WTC11 (cell line): ENCODE data around the gene CMPK2. TPM values are rescaled to one million over a fixed set of nuclear protein-coding genes. Genes with fewer than 3 reads are reported as not detected.

ENCODE experiments used
- ATAC-seq: fragments of 200-7000 bp; cut with Tn5 transposase; 2 replicates; pipeline ENCODE4 v1.10.0; 2021; ENCODE audit warnings: mild to moderate bottlenecking, moderate library complexity
- CTCF ChIA-PET: fragments of 300-600 bp; sonication (Branson Sonifier 250); formaldehyde crosslinking; loops from one replicate; lab custom pipeline; 2021; ENCODE audit warnings: antibody characterized with exemption; lab: Charles Lee
- POLR2A ChIA-PET: fragments of 350-600 bp; sonication (Branson Sonifier 250); formaldehyde crosslinking; loops from one replicate; lab custom pipeline; 2021; ENCODE audit warnings: antibody characterized with exemption; lab: Charles Lee
- DNase-seq: peaks from one replicate; pipeline ENCODE4 v3.0.0; 2021; ENCODE audit warnings: low spot score
- H3K27ac Mint-ChIP-seq: 2 replicates; pipeline ENCODE4 v1.8.0; 2021; ENCODE audit warnings: mixed read lengths
- H3K27me3 Mint-ChIP-seq: 2 replicates; pipeline ENCODE4 v1.8.0; 2021; ENCODE audit warnings: low read depth, mild to moderate bottlenecking, moderate library complexity, mixed read lengths
- H3K36me3 Mint-ChIP-seq: 2 replicates; pipeline ENCODE4 v1.8.0; 2021; ENCODE audit warnings: mixed read lengths
- H3K4me1 Mint-ChIP-seq: 2 replicates; pipeline ENCODE4 v1.8.0; 2022; ENCODE audit warnings: mixed read lengths
- H3K4me3 Mint-ChIP-seq: 2 replicates; pipeline ENCODE4 v1.8.0; 2021; ENCODE audit warnings: mild to moderate bottlenecking, moderate library complexity, mixed read lengths
- H3K9me3 Mint-ChIP-seq: 2 replicates; pipeline ENCODE4 v1.8.0; 2021; ENCODE audit warnings: mixed read lengths
- ATF2 ChIP-seq: sonication (generic); formaldehyde crosslinking; IDR thresholded peaks from 2 replicates; pipeline ENCODE4 v1.8.1; 2022; ENCODE audit warnings: low read depth, missing genetic modification reagents, borderline replicate concordance
- ATF3 ChIP-seq: sonication (generic); formaldehyde crosslinking; conservative IDR thresholded peaks from 2 replicates; pipeline ENCODE4 v1.8.1; 2022; ENCODE audit warnings: mild to moderate bottlenecking, missing genetic modification reagents
- E2F5 ChIP-seq: sonication (generic); formaldehyde crosslinking; IDR thresholded peaks from 2 replicates; pipeline ENCODE4 v1.8.1; 2022; ENCODE audit warnings: mild to moderate bottlenecking, moderate library complexity, missing genetic modification reagents
- FOXJ3 ChIP-seq: sonication (generic); formaldehyde crosslinking; IDR thresholded peaks from 2 replicates; pipeline ENCODE4 v1.9.0; 2021; ENCODE audit warnings: missing genetic modification reagents, mild to moderate bottlenecking, borderline replicate concordance
- FOXK1 ChIP-seq: sonication (generic); formaldehyde crosslinking; IDR thresholded peaks from 2 replicates; pipeline ENCODE4 v1.8.0; 2022; ENCODE audit warnings: mild to moderate bottlenecking, moderate library complexity, missing genetic modification reagents
- GRHL2 ChIP-seq: fragments of 250-450 bp; sonication (Bioruptor Pico); IDR thresholded peaks from 2 replicates; pipeline ENCODE4 v1.8.0; 2022; ENCODE audit warnings: mild to moderate bottlenecking, moderate library complexity; ENCODE audit not compliant: insufficient replicate concordance, severe bottlenecking
- HMGXB4 ChIP-seq: sonication (generic); formaldehyde crosslinking; IDR thresholded peaks from 2 replicates; pipeline ENCODE4 v1.8.1; 2023; ENCODE audit warnings: mild to moderate bottlenecking, moderate library complexity, missing genetic modification reagents
- MAX ChIP-seq: sonication (generic); formaldehyde crosslinking; IDR thresholded peaks from 2 replicates; pipeline ENCODE4 v1.8.0; 2022; ENCODE audit warnings: mild to moderate bottlenecking, missing genetic modification reagents
- MLX ChIP-seq: sonication (generic); formaldehyde crosslinking; IDR thresholded peaks from 2 replicates; pipeline ENCODE4 v1.8.1; 2023; ENCODE audit warnings: mild to moderate bottlenecking, missing genetic modification reagents, moderate library complexity
- NFATC4 ChIP-seq: fragments of 250-450 bp; sonication (Bioruptor Pico); IDR thresholded peaks from 2 replicates; pipeline ENCODE4 v1.9.0; 2021; ENCODE audit warnings: mild to moderate bottlenecking
- NFYB ChIP-seq: sonication (generic); formaldehyde crosslinking; conservative IDR thresholded peaks from 2 replicates; pipeline ENCODE4 v1.8.0; 2022; ENCODE audit warnings: low read depth, missing genetic modification reagents
- NR1H2 ChIP-seq: sonication (generic); formaldehyde crosslinking; IDR thresholded peaks from 2 replicates; pipeline ENCODE4 v1.9.0; 2021; ENCODE audit warnings: mild to moderate bottlenecking, moderate library complexity, missing genetic modification reagents
- NR2C2 ChIP-seq: sonication (generic); formaldehyde crosslinking; IDR thresholded peaks from 2 replicates; pipeline ENCODE4 v1.8.0; 2022; ENCODE audit warnings: mild to moderate bottlenecking, missing genetic modification reagents
- NR3C1 ChIP-seq: sonication (generic); formaldehyde crosslinking; conservative IDR thresholded peaks from 2 replicates; pipeline ENCODE4 v1.8.1; 2023; ENCODE audit warnings: low read depth, mild to moderate bottlenecking, missing genetic modification reagents
- OVOL2 ChIP-seq: fragments of 250-450 bp; sonication (Bioruptor Pico); IDR thresholded peaks from 2 replicates; pipeline ENCODE4 v1.9.0; 2021; ENCODE audit warnings: mild to moderate bottlenecking, borderline replicate concordance
- RORB ChIP-seq: fragments of 250-450 bp; sonication (Bioruptor Pico); IDR thresholded peaks from 2 replicates; pipeline ENCODE4 v1.9.0; 2021; ENCODE audit warnings: mild to moderate bottlenecking
- SMAD4 ChIP-seq: sonication (generic); formaldehyde crosslinking; IDR thresholded peaks from 2 replicates; pipeline ENCODE4 v1.8.0; 2022; ENCODE audit warnings: mild to moderate bottlenecking, missing genetic modification reagents
- SP1 ChIP-seq: sonication (generic); formaldehyde crosslinking; conservative IDR thresholded peaks from 2 replicates; pipeline ENCODE4 v1.8.1; 2022; ENCODE audit warnings: missing genetic modification reagents
- TEAD1 ChIP-seq: sonication (generic); formaldehyde crosslinking; IDR thresholded peaks from 2 replicates; pipeline ENCODE4 v1.8.0; 2022; ENCODE audit warnings: mild to moderate bottlenecking, missing genetic modification reagents
- TEAD4 ChIP-seq: sonication (generic); formaldehyde crosslinking; IDR thresholded peaks from 2 replicates; pipeline ENCODE4 v1.8.0; 2022; ENCODE audit warnings: mild to moderate bottlenecking, missing genetic modification reagents
- USF1 ChIP-seq: sonication (generic); formaldehyde crosslinking; IDR thresholded peaks from 2 replicates; pipeline ENCODE4 v1.8.0; 2022; ENCODE audit warnings: mild to moderate bottlenecking, missing genetic modification reagents
- ZMAT4 ChIP-seq: fragments of 250-450 bp; sonication (Bioruptor Pico); IDR thresholded peaks from 2 replicates; pipeline ENCODE4 v1.9.0; 2021; ENCODE audit warnings: mild to moderate bottlenecking
- ZNF121 ChIP-seq: sonication (generic); formaldehyde crosslinking; IDR thresholded peaks from 2 replicates; pipeline ENCODE4 v1.8.0; 2023; ENCODE audit warnings: missing genetic modification reagents
- ZNF138 ChIP-seq: sonication (generic); formaldehyde crosslinking; conservative IDR thresholded peaks from 2 replicates; pipeline ENCODE4 v1.8.1; 2022; ENCODE audit warnings: mild to moderate bottlenecking, moderate library complexity, missing genetic modification reagents
- ZNF263 ChIP-seq: sonication (generic); formaldehyde crosslinking; IDR thresholded peaks from 2 replicates; pipeline ENCODE4 v1.8.1; 2022; ENCODE audit warnings: low read depth, mild to moderate bottlenecking, moderate library complexity, missing genetic modification reagents
- ZNF317 ChIP-seq: sonication (generic); formaldehyde crosslinking; IDR thresholded peaks from 2 replicates; pipeline ENCODE4 v1.8.1; 2023; ENCODE audit warnings: low read depth, mild to moderate bottlenecking, moderate library complexity, missing genetic modification reagents, borderline replicate concordance
- ZNF396 ChIP-seq: fragments of 250-450 bp; sonication (Bioruptor Pico); IDR thresholded peaks from 2 replicates; pipeline ENCODE4 v1.8.0; 2021; ENCODE audit warnings: mild to moderate bottlenecking, moderate library complexity, borderline replicate concordance
- ZNF423 ChIP-seq: fragments of 250-450 bp; sonication (Bioruptor Pico); IDR thresholded peaks from 2 replicates; pipeline ENCODE4 v2.1.2; 2022; ENCODE audit warnings: mild to moderate bottlenecking, moderate library complexity
- ZSCAN18 ChIP-seq: fragments of 250-450 bp; sonication (Bioruptor Pico); IDR thresholded peaks from 2 replicates; pipeline ENCODE4 v2.1.2; 2022; ENCODE audit warnings: mild to moderate bottlenecking, moderate library complexity
- total RNA-seq: library from RNA; stranded (reverse); gene quantifications from 3 replicates; pipeline ENCODE4 v1.2.3, GENCODE V29; 2021

The CMPK2 gene
- total RNA-seq, 1 experiment from 2014 or later = 0.13 TPM

- TF ChIP-seq USF1 = no peak
- no peak for TF ChIP-seq NFATC4 (CRISPR knock-in tag)
- no peak for TF ChIP-seq GRHL2 (CRISPR knock-in tag)
- TF ChIP-seq FOXJ3 (CRISPR knock-in tag) = no peak
- no peak for TF ChIP-seq ZNF423
- TF ChIP-seq ZMAT4 (CRISPR knock-in tag) = no peak
- TF ChIP-seq E2F5 (CRISPR knock-in tag) = no peak
- no peak for TF ChIP-seq TEAD1 (CRISPR knock-in tag)
- TF ChIP-seq ZNF138 (CRISPR knock-in tag) = no peak
- no peak for TF ChIP-seq ATF3 (CRISPR knock-in tag)
- TF ChIP-seq NR2C2 (CRISPR knock-in tag) = no peak
- TF ChIP-seq ZNF396 (CRISPR knock-in tag) = no peak
- no peak for TF ChIP-seq ZSCAN18 (CRISPR knock-in tag)
- TF ChIP-seq FOXK1 (CRISPR knock-in tag) = no peak
- no peak for TF ChIP-seq ATF2 (CRISPR knock-in tag)
- no peak for TF ChIP-seq SP1 (CRISPR knock-in tag)
- TF ChIP-seq NR1H2 (CRISPR knock-in tag) = no peak
- TF ChIP-seq TEAD4 (CRISPR knock-in tag) = no peak
- Mint-ChIP-seq H3K4me3 (no peak overlapping the region), H3K27me3 (peaks cover 62% of the 10 kb centered on the region), H3K9me3 (peaks cover 72% of the 10 kb centered on the region), H3K27ac (no peak overlapping the region), H3K36me3 (peaks cover 43% of the 10 kb centered on the region), H3K4me1 (peaks cover 4% of the 10 kb centered on the region; the same call in 1 of the 2 replicates)
- CTCF ChIA-PET = no interaction called here
- DNase-seq (no peak), ATAC-seq (no peak)
- POLR2A ChIA-PET = no interaction called here
Measured at GRCh38 chr2:6864231-6864754, 1.4 kb downstream of the CMPK2 start.

GRCh38 chr2:6863792-6864191, 1.9 kb downstream of the CMPK2 start:
- Mint-ChIP-seq H3K27ac (no peak overlapping the region), H3K27me3 (peaks cover 61% of the 10 kb centered on the region), H3K9me3 (peaks cover 71% of the 10 kb centered on the region), H3K4me1 (peaks cover 4% of the 10 kb centered on the region; the same call in 1 of the 2 replicates), H3K4me3 (no peak overlapping the region), H3K36me3 (peaks cover 45% of the 10 kb centered on the region)
- ChIA-PET CTCF (no interaction called here), POLR2A (no interaction called here)
- ATAC-seq = no peak
- DNase-seq = no peak
- TF ChIP-seq ZNF396 (CRISPR knock-in tag) (no peak), HMGXB4 (no peak), ZNF263 (CRISPR knock-in tag) (no peak), MLX (CRISPR knock-in tag) (no peak), USF1 (no peak), MAX (no peak), ZNF317 (CRISPR knock-in tag) (no peak), SMAD4 (CRISPR knock-in tag) (no peak), NFYB (CRISPR knock-in tag) (no peak), RORB (no peak), OVOL2 (CRISPR knock-in tag) (no peak), NR3C1 (no peak), ZNF121 (CRISPR knock-in tag) (no peak)
